ENCODE results near the gene SCAI.
"Not testable (repeated sequence)": the region's sequence is repeated elsewhere in the genome, so short reads cannot be mapped to it uniquely, and the experiment has no call there.

The SCAI gene

GRCh38 chr9:124941679-124942561 is 201.4 kb downstream of the SCAI start:
- peak overlapping the region; percentile 88 for H3K4me3 ChIP-seq (ENCODE audit: low read length)

GRCh38 chr9:124940894-124941678 is 202.2 kb downstream of the SCAI start, which contains the start of gene GOLGA1:
Gene GOLGA1 (minus strand): TSS chr9:124941083. CDS start chr9:124938711, 2,372 bp downstream.
- no peak for TF ChIP-seq ZNF274 (IDR thresholded peaks at IDR 0.05; ENCODE audit: low read depth, low read length)
- H3K4me3 ChIP-seq (ENCODE audit: low read length): peak within 1 kb of the TSS; percentile 88

More at GRCh38 chr9:124941679-124942561, 201.4 kb downstream of the SCAI start:
- TF ChIP-seq ZNF274 (IDR thresholded peaks at IDR 0.05; ENCODE audit: low read depth, low read length): no peak

GRCh38 chr9:124940521-124940893 is 202.8 kb downstream of the SCAI start:
- no peak for TF ChIP-seq ZNF274 (IDR thresholded peaks at IDR 0.05; ENCODE audit: low read depth, low read length)
- H3K4me3 ChIP-seq (ENCODE audit: low read length): peak overlapping the region; percentile 72

- TF ChIP-seq ZNF274 (IDR thresholded peaks at IDR 0.05; ENCODE audit: low read depth, low read length): no peak
- H3K4me3 ChIP-seq (ENCODE audit: low read length): peak overlapping the region; percentile 72
Measured at GRCh38 chr9:124939944-124940343, 203.4 kb downstream of the SCAI start.

GRCh38 chr9:124934290-124934689 is 209.0 kb downstream of the SCAI start:
- no peak for TF ChIP-seq ZNF274 (IDR thresholded peaks at IDR 0.05; ENCODE audit: low read depth, low read length)
- no peak overlapping the region for H3K4me3 ChIP-seq (ENCODE audit: low read length)

- no peak overlapping the region for H3K4me3 ChIP-seq (ENCODE audit: low read length)
Measured at GRCh38 chr9:124932333-124932732, 211.0 kb downstream of the SCAI start.

GRCh38 chr9:124929464-124929863 is 213.9 kb downstream of the SCAI start:
- no peak overlapping the region for H3K4me3 ChIP-seq (ENCODE audit: low read length)
- no peak for TF ChIP-seq ZNF274 (IDR thresholded peaks at IDR 0.05; ENCODE audit: low read depth, low read length)

More at GRCh38 chr9:124932333-124932732, 211.0 kb downstream of the SCAI start:
- no peak for TF ChIP-seq ZNF274 (IDR thresholded peaks at IDR 0.05; ENCODE audit: low read depth, low read length)

GRCh38 chr9:124928116-124928515 is 215.2 kb downstream of the SCAI start:
- no peak overlapping the region for H3K4me3 ChIP-seq (ENCODE audit: low read length)
- TF ChIP-seq ZNF274 (IDR thresholded peaks at IDR 0.05; ENCODE audit: low read depth, low read length): no peak

GRCh38 chr9:124920394-124920793 is 222.9 kb downstream of the SCAI start:
- not testable (repeated sequence) for H3K4me3 ChIP-seq (ENCODE audit: low read length)

GRCh38 chr9:124914753-124915405 is 228.4 kb downstream of the SCAI start:
- no peak overlapping the region for H3K4me3 ChIP-seq (ENCODE audit: low read length)
- no peak for TF ChIP-seq ZNF274 (IDR thresholded peaks at IDR 0.05; ENCODE audit: low read depth, low read length)

GRCh38 chr9:124913378-124913777 is 229.9 kb downstream of the SCAI start:
- TF ChIP-seq ZNF274 (IDR thresholded peaks at IDR 0.05; ENCODE audit: low read depth, low read length): no peak
- H3K4me3 ChIP-seq (ENCODE audit: low read length): no peak overlapping the region

- no peak for TF ChIP-seq ZNF274 (IDR thresholded peaks at IDR 0.05; ENCODE audit: low read depth, low read length)
- H3K4me3 ChIP-seq (ENCODE audit: low read length): no peak overlapping the region
Measured at GRCh38 chr9:124911766-124912165, 231.6 kb downstream of the SCAI start.

GRCh38 chr9:124908098-124908497 is 235.2 kb downstream of the SCAI start:
- no peak for TF ChIP-seq ZNF274 (IDR thresholded peaks at IDR 0.05; ENCODE audit: low read depth, low read length)

GRCh38 chr9:124906966-124907365 is 236.4 kb downstream of the SCAI start:
- no peak overlapping the region for H3K4me3 ChIP-seq (ENCODE audit: low read length)
- no peak for TF ChIP-seq ZNF274 (IDR thresholded peaks at IDR 0.05; ENCODE audit: low read depth, low read length)

More at GRCh38 chr9:124908098-124908497, 235.2 kb downstream of the SCAI start:
- H3K4me3 ChIP-seq (ENCODE audit: low read length): no peak overlapping the region
